Tracheal epithelial cell (primary cell): ENCODE data around the gene FGD3. TPM values are rescaled to one million over a fixed set of nuclear protein-coding genes. Genes with fewer than 3 reads are reported as not detected.

Source experiments
- total RNA-seq: library from RNA; depleted of rRNA; stranded (reverse); fragments of >200 nt; gene quantifications from 2 replicates; pipeline ENCODE4 v1.2.1, GENCODE V29; 2014

Gene FGD3, protein sequence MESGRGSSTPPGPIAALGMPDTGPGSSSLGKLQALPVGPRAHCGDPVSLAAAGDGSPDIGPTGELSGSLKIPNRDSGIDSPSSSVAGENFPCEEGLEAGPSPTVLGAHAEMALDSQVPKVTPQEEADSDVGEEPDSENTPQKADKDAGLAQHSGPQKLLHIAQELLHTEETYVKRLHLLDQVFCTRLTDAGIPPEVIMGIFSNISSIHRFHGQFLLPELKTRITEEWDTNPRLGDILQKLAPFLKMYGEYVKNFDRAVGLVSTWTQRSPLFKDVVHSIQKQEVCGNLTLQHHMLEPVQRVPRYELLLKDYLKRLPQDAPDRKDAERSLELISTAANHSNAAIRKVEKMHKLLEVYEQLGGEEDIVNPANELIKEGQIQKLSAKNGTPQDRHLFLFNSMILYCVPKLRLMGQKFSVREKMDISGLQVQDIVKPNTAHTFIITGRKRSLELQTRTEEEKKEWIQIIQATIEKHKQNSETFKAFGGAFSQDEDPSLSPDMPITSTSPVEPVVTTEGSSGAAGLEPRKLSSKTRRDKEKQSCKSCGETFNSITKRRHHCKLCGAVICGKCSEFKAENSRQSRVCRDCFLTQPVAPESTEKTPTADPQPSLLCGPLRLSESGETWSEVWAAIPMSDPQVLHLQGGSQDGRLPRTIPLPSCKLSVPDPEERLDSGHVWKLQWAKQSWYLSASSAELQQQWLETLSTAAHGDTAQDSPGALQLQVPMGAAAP
- 1.2 and 2.6 TPM in 2 replicates for total RNA-seq

DNA sequence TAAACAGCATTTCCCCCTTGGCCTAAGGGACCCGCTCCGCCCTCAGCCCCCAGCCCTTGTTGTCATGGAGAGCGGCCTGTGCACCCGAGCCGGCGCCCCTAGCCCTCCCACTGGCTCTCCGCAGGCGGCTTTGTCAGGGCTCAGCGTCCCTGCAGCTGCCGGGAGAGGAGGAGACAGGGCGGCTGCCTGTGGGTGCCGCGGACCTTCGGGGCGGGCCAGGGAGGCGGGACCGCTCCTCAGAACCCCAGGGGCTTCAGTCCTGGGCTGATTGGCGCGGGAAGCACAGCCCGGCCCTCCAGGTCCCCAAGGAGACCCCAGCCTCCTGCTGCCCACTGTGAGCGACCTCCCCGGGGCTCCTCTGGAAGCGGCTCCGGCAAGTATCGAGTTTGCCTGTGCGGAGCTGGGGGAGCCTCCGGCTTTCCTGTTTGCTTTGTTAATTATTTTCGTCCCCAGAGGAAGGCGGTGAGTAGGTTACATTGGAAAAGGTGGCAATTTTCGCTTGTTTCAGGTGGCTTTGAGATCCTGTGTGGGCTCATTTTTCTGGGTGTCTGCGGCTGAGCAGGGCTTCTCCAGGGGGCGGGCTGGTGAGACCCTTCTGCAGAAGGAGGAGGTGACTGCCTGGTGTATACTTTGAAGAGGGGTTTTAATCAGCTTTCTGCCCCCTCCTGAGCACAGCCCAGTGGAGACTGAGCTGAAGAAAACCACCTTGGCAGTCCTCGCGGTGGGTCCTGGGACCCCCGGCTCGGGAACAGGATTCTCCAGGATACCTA, at the start of gene FGD3:
Gene FGD3, plus strand, starts transcription at position 256 of the 770 bp plus-strand sequence. CDS start 28,734 bp downstream, outside the sequence.

DNA sequence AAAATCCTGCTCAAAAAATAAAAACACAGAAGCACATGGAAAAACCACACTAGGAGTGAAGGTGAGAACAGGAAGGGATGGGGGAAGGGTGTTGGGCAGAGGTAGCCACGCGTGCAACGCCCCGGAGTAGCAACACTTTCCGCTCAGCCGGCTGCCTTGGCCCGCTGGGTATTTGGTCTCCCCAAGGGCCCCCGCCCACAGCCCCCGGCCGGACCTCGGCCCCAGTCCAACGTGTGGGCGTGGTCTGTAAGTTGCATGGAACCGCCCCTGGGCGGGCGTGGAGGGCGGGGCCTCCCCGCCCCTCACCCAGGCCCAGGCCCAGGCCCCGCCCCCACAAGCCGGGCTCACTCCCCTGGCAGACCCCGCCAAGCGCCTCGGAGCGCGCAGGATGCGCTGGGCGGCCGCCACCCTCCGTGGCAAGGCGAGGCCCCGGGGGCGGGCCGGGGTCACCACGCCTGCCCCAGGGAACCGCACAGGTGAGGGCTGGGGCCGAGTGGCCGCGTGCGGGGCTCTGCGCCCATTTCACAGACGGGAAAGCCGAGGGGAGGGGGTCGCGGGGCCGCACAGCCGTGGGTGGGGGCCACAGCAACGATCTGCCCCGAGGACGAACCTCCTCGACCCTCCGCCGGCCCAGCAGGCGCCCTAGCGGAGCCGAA, 111.2 kb downstream of the FGD3 start, which contains the start of gene SUSD3:
Gene SUSD3, plus strand, starts transcription at position 347 of the 656 bp plus-strand sequence. Its CDS starts 42 bp downstream, at position 389.

Other genes starting within 250 kb of the FGD3 start
- gene BICD2, start 182.7 kb upstream of the FGD3 start, total RNA-seq = 114 and 128 TPM in 2 replicates
- gene ZNF484, start 69.5 kb upstream of the FGD3 start, total RNA-seq = 5.8 and 11.9 TPM in 2 replicates
- 1.7 TPM in 1 of 2 replicates, not detected in the other for gene SUSD3, start 111.2 kb downstream of the FGD3 start, total RNA-seq
- 81.7 and 88.9 TPM in 2 replicates for gene CARD19, start 148.7 kb downstream of the FGD3 start, total RNA-seq
- 35.4 and 50.4 TPM in 2 replicates for gene NINJ1, start 186.7 kb downstream of the FGD3 start, total RNA-seq
- gene WNK2, start 236.6 kb downstream of the FGD3 start, total RNA-seq = 0.24 TPM in 1 of 2 replicates, not detected in the other